ENCODE results near the gene PTGES.

DNA sequence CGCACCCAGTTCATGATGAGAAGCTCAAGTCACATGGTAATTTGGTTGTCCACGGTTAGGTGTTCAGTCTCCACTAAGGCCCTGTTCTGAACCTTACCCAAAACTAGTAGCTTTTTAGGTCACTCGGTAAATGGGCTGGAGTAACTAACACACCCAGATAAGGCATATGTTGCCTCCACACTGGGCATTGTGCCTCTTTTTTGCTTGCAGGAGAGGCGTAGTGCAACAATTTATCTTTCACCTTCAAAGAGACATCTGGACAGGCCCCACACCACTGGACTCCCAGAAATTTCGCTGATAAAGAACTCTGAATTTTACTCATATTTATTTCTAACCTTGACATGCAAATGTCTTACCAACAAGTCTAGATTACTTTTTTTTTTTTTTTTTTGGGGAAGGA is 16.8 kb upstream of the PTGES start:
- TF ChIP-seq, protein P1, sequence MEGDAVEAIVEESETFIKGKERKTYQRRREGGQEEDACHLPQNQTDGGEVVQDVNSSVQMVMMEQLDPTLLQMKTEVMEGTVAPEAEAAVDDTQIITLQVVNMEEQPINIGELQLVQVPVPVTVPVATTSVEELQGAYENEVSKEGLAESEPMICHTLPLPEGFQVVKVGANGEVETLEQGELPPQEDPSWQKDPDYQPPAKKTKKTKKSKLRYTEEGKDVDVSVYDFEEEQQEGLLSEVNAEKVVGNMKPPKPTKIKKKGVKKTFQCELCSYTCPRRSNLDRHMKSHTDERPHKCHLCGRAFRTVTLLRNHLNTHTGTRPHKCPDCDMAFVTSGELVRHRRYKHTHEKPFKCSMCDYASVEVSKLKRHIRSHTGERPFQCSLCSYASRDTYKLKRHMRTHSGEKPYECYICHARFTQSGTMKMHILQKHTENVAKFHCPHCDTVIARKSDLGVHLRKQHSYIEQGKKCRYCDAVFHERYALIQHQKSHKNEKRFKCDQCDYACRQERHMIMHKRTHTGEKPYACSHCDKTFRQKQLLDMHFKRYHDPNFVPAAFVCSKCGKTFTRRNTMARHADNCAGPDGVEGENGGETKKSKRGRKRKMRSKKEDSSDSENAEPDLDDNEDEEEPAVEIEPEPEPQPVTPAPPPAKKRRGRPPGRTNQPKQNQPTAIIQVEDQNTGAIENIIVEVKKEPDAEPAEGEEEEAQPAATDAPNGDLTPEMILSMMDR (IDR thresholded peaks at IDR 0.05), result no peak
- TF ChIP-seq POLR2A (IDR thresholded peaks at IDR 0.05), result no peak

All from heart left ventricle (tissue), 13 donors.